ENCODE results near the gene KLHL14. TPM values are rescaled to one million over a fixed set of nuclear protein-coding genes. Genes with fewer than 3 reads are reported as not detected.

The KLHL14 gene
- total RNA-seq, 1 donor from 2014 or later, result 0.13 TPM

- Histone ChIP-seq H3K4me2 (no peak overlapping the region), H2AFZ (replicated peaks) (no peak overlapping the region), H3K27me3 (no peaks in the 10 kb centered on the region), H3F3A (ENCODE audit: low read depth) (peaks cover 23% of the 10 kb centered on the region), H3K27ac (no peak overlapping the region), H3K9me3 (ENCODE audit: low read depth) (no peaks in the 10 kb centered on the region), H3K36me3 (no peaks in the 10 kb centered on the region), H3K4me3 (no peak overlapping the region), H3K9ac (no peak overlapping the region), H3K79me2 (ENCODE audit: low read depth) (no peaks in the 10 kb centered on the region), H4K20me1 (ENCODE audit: low read depth) (no peaks in the 10 kb centered on the region), H3K4me1 (peaks cover 21% of the 10 kb centered on the region)
- no peak for DNase-seq (ENCODE audit: low spot score)
- Mint-ChIP-seq H3K4me1 (peaks cover 18% of the 10 kb centered on the region), H3K9me3 (peaks cover 2% of the 10 kb centered on the region), H3K27me3 (ENCODE audit: insufficient read depth, low read depth) (peaks cover 2% of the 10 kb centered on the region), H3K27ac (no peak overlapping the region), H3K36me3 (peaks cover 30% of the 10 kb centered on the region), H3K4me3 (no peak overlapping the region)
- TF ChIP-seq, protein P1, sequence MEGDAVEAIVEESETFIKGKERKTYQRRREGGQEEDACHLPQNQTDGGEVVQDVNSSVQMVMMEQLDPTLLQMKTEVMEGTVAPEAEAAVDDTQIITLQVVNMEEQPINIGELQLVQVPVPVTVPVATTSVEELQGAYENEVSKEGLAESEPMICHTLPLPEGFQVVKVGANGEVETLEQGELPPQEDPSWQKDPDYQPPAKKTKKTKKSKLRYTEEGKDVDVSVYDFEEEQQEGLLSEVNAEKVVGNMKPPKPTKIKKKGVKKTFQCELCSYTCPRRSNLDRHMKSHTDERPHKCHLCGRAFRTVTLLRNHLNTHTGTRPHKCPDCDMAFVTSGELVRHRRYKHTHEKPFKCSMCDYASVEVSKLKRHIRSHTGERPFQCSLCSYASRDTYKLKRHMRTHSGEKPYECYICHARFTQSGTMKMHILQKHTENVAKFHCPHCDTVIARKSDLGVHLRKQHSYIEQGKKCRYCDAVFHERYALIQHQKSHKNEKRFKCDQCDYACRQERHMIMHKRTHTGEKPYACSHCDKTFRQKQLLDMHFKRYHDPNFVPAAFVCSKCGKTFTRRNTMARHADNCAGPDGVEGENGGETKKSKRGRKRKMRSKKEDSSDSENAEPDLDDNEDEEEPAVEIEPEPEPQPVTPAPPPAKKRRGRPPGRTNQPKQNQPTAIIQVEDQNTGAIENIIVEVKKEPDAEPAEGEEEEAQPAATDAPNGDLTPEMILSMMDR (IDR thresholded peaks at IDR 0.05), result no peak
- TF ChIP-seq EZH2 (IDR thresholded peaks at IDR 0.05) (no peak), EZH2phosphoT487 (IDR thresholded peaks at IDR 0.05) (no peak)
Observed at GRCh38 chr18:32749809-32750208, 23.0 kb downstream of the KLHL14 start.

DNA sequence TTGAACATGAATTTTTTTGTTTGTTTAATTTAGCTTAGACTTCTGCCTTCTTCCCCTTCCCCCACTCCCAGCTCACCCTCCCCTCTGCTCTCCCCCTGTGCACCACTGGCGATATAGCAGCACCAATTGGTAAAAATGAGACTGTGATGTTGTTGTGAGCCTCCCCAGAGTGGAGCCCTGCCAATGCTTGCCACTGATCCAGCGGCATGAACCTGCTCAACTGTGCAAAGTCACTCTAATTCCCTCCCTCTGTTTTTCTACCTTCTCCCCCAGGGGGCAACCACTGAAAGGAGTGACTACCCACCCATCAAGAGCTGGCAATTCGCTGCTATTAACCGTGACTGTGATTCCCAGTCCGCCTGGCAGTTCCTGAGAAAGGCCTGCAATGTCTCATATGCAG lies 30.2 kb downstream of the KLHL14 start:
- Histone ChIP-seq H3K9ac (no peak overlapping the region), H3K4me2 (no peak overlapping the region), H2AFZ (replicated peaks) (peak overlapping the region; percentile 55), H3K27me3 (no peaks in the 10 kb centered on the region), H3K27ac (no peak overlapping the region), H3K79me2 (ENCODE audit: low read depth) (no peaks in the 10 kb centered on the region), H3K4me3 (no peak overlapping the region), H4K20me1 (ENCODE audit: low read depth) (no peaks in the 10 kb centered on the region), H3K36me3 (no peaks in the 10 kb centered on the region), H3F3A (ENCODE audit: low read depth) (no peaks in the 10 kb centered on the region), H3K4me1 (peaks cover 15% of the 10 kb centered on the region), H3K9me3 (ENCODE audit: low read depth) (no peaks in the 10 kb centered on the region)
- Mint-ChIP-seq H3K4me3 (no peak overlapping the region), H3K4me1 (peaks cover 22% of the 10 kb centered on the region), H3K36me3 (peaks cover 39% of the 10 kb centered on the region), H3K27ac (peak overlapping the region; percentile 91), H3K9me3 (no peaks in the 10 kb centered on the region), H3K27me3 (ENCODE audit: insufficient read depth, low read depth) (peaks cover under 1% of the 10 kb centered on the region)
- DNase-seq (ENCODE audit: low spot score), result peak; percentile 17
- TF ChIP-seq EZH2phosphoT487 (IDR thresholded peaks at IDR 0.05), result no peak
- TF ChIP-seq, protein P1 (IDR thresholded peaks at IDR 0.05), result no peak
- no peak for TF ChIP-seq EZH2 (IDR thresholded peaks at IDR 0.05)

GRCh38 chr18:32735781-32736180 lies 37.0 kb downstream of the KLHL14 start:
- Histone ChIP-seq H3K36me3 (no peaks in the 10 kb centered on the region), H4K20me1 (ENCODE audit: low read depth) (no peaks in the 10 kb centered on the region), H3K27me3 (no peaks in the 10 kb centered on the region), H3K4me1 (no peaks in the 10 kb centered on the region), H3K9ac (no peak overlapping the region), H3K27ac (no peak overlapping the region), H3K4me3 (no peak overlapping the region), H3K4me2 (no peak overlapping the region), H3K9me3 (ENCODE audit: low read depth) (no peaks in the 10 kb centered on the region), H3F3A (ENCODE audit: low read depth) (no peaks in the 10 kb centered on the region), H2AFZ (replicated peaks) (no peak overlapping the region), H3K79me2 (ENCODE audit: low read depth) (no peaks in the 10 kb centered on the region)
- no peak overlapping the region for H3K27ac Mint-ChIP-seq
- DNase-seq (ENCODE audit: low spot score), result no peak
- peaks cover 7% of the 10 kb centered on the region for H3K9me3 Mint-ChIP-seq
- peaks cover 2% of the 10 kb centered on the region for H3K27me3 Mint-ChIP-seq (ENCODE audit: insufficient read depth, low read depth)
- H3K4me1 Mint-ChIP-seq, result peaks cover 13% of the 10 kb centered on the region
- H3K36me3 Mint-ChIP-seq, result peaks cover 68% of the 10 kb centered on the region
- no peak overlapping the region for H3K4me3 Mint-ChIP-seq
- TF ChIP-seq EZH2 (IDR thresholded peaks at IDR 0.05) (no peak), EZH2phosphoT487 (IDR thresholded peaks at IDR 0.05) (no peak)
- TF ChIP-seq, protein P1 (IDR thresholded peaks at IDR 0.05), result no peak

All from neural progenitor cell (in vitro differentiated cells).